Measurements from ENCODE around the gene ARID1B.
A peak's percentile ranks its signal among the peaks of the same experiment; 100 is the strongest.
"Not testable (repeated sequence)": the region's sequence is repeated elsewhere in the genome, so short reads cannot be mapped to it uniquely, and the experiment has no call there.

ARID1B gene

DNA sequence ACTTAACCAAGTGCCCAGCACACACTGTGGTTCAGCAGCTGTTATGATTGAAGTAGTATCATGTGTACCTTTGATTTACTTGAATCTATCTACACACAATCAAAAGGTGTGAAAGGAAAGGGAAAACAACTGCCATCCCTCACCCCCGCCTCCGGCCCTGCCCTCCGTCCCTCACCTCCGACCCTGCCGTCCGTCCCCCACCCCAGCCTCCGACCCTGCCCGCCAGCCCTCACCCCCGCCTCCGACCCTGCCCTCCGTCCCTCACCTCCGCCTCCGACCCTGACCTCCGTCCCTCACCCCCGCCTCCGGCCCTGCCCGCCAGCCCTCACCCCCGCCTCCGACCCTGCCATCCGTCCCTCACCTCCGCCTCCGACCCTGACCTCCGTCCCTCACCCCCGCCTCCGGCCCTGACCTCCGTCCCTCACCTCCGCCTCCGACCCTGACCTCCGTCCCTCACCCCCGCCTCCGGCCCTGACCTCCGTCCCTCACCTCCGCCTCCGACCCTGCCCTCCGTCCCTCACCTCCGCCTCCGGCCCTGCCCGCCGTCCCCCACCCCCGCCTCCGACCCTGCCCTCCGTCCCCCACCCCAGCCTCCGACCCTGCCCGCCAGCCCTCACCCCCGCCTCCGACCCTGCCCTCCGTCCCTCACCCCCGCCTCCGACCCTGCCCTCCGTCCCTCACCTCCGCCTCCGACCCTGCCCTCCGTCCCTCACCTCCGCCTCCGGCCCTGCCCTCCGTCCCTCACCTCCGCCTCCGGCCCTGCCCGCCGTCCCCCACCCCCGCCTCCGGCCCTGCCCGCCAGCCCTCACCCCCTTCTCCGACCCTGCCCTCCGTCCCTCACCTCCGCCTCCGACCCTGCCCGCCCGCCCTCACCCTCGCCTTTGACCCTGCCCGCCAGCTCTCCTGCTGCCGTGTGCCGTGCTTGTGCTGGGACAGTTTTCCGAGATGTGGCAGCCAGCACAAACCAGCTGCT is 370.2 kb downstream of the ARID1B start:
- H3K4me1 Mint-ChIP-seq (ENCODE audit: low read depth): peaks cover 20% of the 10 kb centered on the region
- not testable (repeated sequence) for H3K27me3 Mint-ChIP-seq; H3K4me3 Mint-ChIP-seq; H3K27ac Mint-ChIP-seq; H3K9me3 Mint-ChIP-seq (ENCODE audit: low read depth); H3K36me3 Mint-ChIP-seq

DNA sequence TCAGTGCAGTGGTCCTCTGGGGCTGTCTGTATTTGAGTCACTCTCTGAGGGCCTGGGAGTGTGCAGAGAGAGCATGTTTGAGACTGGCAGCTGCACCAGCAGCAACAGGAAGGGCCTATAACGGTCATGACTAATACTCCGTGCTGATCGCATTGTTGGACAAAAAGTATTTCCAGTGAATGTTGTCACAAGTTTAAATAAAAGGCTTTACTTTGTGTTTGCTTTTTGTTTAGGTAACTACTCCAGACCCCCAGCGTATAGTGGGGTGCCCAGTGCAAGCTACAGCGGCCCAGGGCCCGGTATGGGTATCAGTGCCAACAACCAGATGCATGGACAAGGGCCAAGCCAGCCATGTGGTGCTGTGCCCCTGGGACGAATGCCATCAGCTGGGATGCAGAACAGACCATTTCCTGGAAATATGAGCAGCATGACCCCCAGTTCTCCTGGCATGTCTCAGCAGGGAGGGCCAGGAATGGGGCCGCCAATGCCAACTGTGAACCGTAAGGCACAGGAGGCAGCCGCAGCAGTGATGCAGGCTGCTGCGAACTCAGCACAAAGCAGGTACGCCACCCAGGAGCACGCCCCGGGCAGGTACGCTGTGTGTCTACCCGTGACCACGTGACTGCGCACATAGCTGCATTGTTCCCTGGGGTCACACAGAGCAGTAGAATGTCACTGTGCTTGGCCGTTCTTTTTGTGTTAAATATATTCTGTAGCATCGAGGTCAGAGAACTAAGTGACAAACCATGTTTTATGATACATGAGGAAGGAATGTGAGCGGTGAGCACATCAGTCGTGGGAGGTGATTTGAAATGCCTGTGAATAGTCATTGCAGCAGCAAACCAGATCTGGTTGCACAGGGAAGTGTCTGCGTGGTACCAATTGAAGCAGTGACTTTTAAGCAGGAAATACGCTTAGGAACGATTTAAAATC is 371.5 kb downstream of the ARID1B start:
- Mint-ChIP-seq H3K27ac (no peak overlapping the region), H3K4me1 (ENCODE audit: low read depth) (peaks cover 20% of the 10 kb centered on the region), H3K4me3 (no peak overlapping the region), H3K27me3 (no peaks in the 10 kb centered on the region), H3K36me3 (peaks cover 9% of the 10 kb centered on the region), H3K9me3 (ENCODE audit: low read depth) (no peaks in the 10 kb centered on the region)

DNA sequence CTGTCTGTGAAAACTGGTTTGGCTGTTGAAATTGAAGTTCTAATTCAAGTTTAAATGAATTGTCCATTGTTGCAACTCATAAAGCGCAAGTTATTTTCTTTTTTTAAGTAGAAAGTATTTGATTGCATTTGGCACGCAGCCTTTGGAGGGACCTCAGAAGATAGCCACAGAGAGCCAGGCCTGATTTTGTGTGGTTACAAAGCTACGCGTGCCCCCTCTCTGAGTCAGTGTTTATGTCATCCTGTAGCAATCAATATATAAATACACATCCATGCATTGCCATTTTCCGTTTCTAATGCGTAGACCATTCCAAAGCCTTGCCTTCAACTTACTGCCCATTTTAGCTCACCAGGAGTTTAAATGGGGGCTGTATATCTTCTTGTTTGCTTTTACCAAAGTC is 372.9 kb downstream of the ARID1B start:
- H3K36me3 Mint-ChIP-seq: peaks cover 11% of the 10 kb centered on the region
- no peak overlapping the region for H3K4me3 Mint-ChIP-seq
- no peaks in the 10 kb centered on the region for H3K9me3 Mint-ChIP-seq (ENCODE audit: low read depth)
- no peak overlapping the region for H3K27ac Mint-ChIP-seq
- H3K4me1 Mint-ChIP-seq (ENCODE audit: low read depth): peaks cover 20% of the 10 kb centered on the region
- H3K27me3 Mint-ChIP-seq: no peaks in the 10 kb centered on the region

- Mint-ChIP-seq H3K27ac (no peak overlapping the region), H3K27me3 (no peaks in the 10 kb centered on the region)
These were observed 373.9 kb downstream of the ARID1B start for GRCh38 chr6:157151029-157151428.

DNA sequence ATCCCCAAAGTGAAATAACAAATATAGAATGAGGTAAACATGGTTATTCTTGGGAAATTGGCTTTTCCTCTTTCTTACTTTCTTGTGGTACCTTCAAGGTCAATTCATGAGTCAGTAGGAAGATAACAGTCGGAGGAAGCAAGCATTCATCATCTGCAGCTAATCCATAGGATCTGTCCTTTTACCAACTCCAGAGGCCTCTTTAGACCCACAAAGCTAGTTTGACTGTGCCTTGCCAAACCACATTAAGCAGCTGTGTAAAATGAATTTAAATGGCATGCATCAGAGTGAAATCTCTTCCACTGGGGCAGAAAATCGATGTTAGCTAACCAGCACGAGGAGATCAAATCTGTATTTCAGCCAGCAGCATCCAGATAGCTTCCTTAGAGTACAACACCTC is 374.8 kb downstream of the ARID1B start:
- peaks cover 10% of the 10 kb centered on the region for H3K36me3 Mint-ChIP-seq
- no peak overlapping the region for H3K27ac Mint-ChIP-seq
- peaks cover 14% of the 10 kb centered on the region for H3K4me1 Mint-ChIP-seq (ENCODE audit: low read depth)
- H3K27me3 Mint-ChIP-seq: no peaks in the 10 kb centered on the region
- H3K9me3 Mint-ChIP-seq (ENCODE audit: low read depth): no peaks in the 10 kb centered on the region
- H3K4me3 Mint-ChIP-seq: no peak overlapping the region

More at GRCh38 chr6:157151029-157151428, 373.9 kb downstream of the ARID1B start:
- Mint-ChIP-seq H3K36me3 (peaks cover 11% of the 10 kb centered on the region), H3K9me3 (ENCODE audit: low read depth) (no peaks in the 10 kb centered on the region), H3K4me3 (no peak overlapping the region), H3K4me1 (ENCODE audit: low read depth) (peaks cover 20% of the 10 kb centered on the region)

GRCh38 chr6:157152556-157152955 is 375.4 kb downstream of the ARID1B start:
- no peaks in the 10 kb centered on the region for H3K27me3 Mint-ChIP-seq

GRCh38 chr6:157155804-157156203 is 378.6 kb downstream of the ARID1B start:
- peaks cover 4% of the 10 kb centered on the region for H3K36me3 Mint-ChIP-seq
- no peak overlapping the region for H3K27ac Mint-ChIP-seq

More at GRCh38 chr6:157152556-157152955, 375.4 kb downstream of the ARID1B start:
- Mint-ChIP-seq H3K9me3 (ENCODE audit: low read depth) (no peaks in the 10 kb centered on the region), H3K27ac (peak overlapping the region; percentile 54), H3K4me3 (no peak overlapping the region), H3K36me3 (peaks cover 10% of the 10 kb centered on the region), H3K4me1 (ENCODE audit: low read depth) (peaks cover 14% of the 10 kb centered on the region)

DNA sequence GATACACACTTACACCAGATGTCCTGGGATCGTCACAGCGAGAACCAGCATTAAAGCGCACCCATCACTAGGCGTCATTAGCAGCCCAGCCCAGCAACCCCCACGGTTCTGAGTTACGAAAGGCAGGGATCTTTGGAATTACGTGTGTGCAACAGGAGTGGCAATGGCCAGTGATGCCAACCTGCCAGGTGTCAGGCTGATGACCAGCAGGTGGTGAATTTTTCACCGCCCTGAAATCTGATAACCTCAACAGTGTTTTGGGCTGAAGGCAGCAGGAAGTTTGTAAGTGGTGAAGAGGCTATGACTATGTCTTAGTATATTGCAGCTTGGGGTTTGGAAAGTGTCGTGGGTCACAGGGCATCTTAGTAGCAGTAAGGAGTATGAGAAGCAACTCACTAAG is 380.1 kb downstream of the ARID1B start:
- H3K27me3 Mint-ChIP-seq: no peaks in the 10 kb centered on the region
- H3K27ac Mint-ChIP-seq: no peak overlapping the region
- no peaks in the 10 kb centered on the region for H3K4me1 Mint-ChIP-seq (ENCODE audit: low read depth)
- peaks cover 6% of the 10 kb centered on the region for H3K36me3 Mint-ChIP-seq
- no peaks in the 10 kb centered on the region for H3K9me3 Mint-ChIP-seq (ENCODE audit: low read depth)
- no peak overlapping the region for H3K4me3 Mint-ChIP-seq

More at GRCh38 chr6:157155804-157156203, 378.6 kb downstream of the ARID1B start:
- Mint-ChIP-seq H3K9me3 (ENCODE audit: low read depth) (no peaks in the 10 kb centered on the region), H3K4me1 (ENCODE audit: low read depth) (peaks cover 12% of the 10 kb centered on the region), H3K4me3 (no peak overlapping the region), H3K27me3 (no peaks in the 10 kb centered on the region)

GRCh38 chr6:157158456-157158855 is 381.3 kb downstream of the ARID1B start:
- Mint-ChIP-seq H3K27me3 (no peaks in the 10 kb centered on the region), H3K4me1 (ENCODE audit: low read depth) (no peaks in the 10 kb centered on the region), H3K9me3 (ENCODE audit: low read depth) (no peaks in the 10 kb centered on the region), H3K36me3 (peaks cover 6% of the 10 kb centered on the region), H3K4me3 (no peak overlapping the region), H3K27ac (no peak overlapping the region)

DNA sequence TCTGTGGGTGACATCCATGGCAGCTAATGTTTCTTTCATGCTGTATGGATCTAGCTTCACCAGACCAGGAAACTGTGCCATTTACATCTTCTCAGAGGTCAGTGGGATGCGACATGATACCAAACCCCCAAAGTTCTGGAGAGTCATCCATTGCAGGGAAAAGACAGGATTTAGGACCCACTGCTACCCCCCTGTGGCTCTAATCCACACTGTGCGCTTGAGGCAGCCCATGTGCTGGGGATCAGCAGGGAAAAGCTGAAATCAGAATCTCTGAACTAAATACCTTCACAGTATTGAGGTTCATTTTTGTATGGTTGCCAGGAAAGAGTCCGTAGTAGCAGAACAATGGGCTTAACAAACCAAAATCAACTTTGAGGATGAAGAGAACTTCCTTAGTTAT is 381.7 kb downstream of the ARID1B start:
- H3K36me3 Mint-ChIP-seq: peaks cover 6% of the 10 kb centered on the region
- H3K9me3 Mint-ChIP-seq (ENCODE audit: low read depth): no peaks in the 10 kb centered on the region
- no peaks in the 10 kb centered on the region for H3K27me3 Mint-ChIP-seq
- H3K4me3 Mint-ChIP-seq: no peak overlapping the region
- no peak overlapping the region for H3K27ac Mint-ChIP-seq
- no peaks in the 10 kb centered on the region for H3K4me1 Mint-ChIP-seq (ENCODE audit: low read depth)

DNA sequence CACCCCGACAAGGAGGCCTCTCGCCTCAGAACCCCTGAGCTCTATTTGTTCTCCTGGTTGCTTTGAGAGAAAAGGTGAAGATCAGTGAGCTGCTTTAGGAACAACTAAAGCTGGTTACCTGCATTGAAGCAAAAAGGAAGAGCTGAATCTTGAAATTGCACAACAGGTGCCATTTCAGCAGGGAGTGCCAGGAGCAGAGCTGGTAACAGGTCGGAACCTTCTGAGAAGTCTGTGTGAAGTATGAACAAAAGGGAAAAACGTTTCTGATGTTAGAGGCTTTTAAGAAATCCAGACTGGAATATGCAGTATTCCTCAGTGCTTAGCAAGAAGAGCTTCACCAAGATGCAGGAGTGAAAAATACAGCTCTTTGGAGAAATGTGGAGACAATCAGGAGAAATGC is 382.2 kb downstream of the ARID1B start:
- Mint-ChIP-seq H3K27me3 (no peaks in the 10 kb centered on the region), H3K4me3 (no peak overlapping the region), H3K27ac (no peak overlapping the region), H3K4me1 (ENCODE audit: low read depth) (no peaks in the 10 kb centered on the region), H3K36me3 (peaks cover 6% of the 10 kb centered on the region), H3K9me3 (ENCODE audit: low read depth) (no peaks in the 10 kb centered on the region)

DNA sequence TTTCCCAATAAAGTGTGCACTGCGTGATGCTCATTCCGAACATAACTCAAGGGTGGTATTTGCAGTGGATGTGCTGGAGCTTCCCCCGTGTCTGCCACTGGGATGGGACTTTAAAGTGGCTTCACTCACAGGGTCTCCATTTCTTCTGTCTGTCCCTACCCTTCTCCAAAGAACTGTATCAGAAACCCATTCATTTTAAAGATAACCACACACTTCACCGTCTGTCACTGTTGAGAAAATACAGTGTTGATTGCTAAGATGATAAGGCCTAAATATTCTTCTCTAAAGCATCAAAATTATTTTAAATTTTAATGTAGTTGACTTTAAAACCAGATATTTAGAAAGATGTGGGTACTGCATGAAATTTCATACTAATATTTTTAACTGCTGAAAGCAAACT is 384.7 kb downstream of the ARID1B start:
- Mint-ChIP-seq H3K36me3 (peaks cover 4% of the 10 kb centered on the region), H3K27ac (no peak overlapping the region)

GRCh38 chr6:157162766-157163433 is 385.7 kb downstream of the ARID1B start:
- no peaks in the 10 kb centered on the region for H3K27me3 Mint-ChIP-seq
- H3K4me1 Mint-ChIP-seq (ENCODE audit: low read depth): no peaks in the 10 kb centered on the region
- peaks cover 6% of the 10 kb centered on the region for H3K36me3 Mint-ChIP-seq
- no peaks in the 10 kb centered on the region for H3K9me3 Mint-ChIP-seq (ENCODE audit: low read depth)
- H3K4me3 Mint-ChIP-seq: no peak overlapping the region
- no peak overlapping the region for H3K27ac Mint-ChIP-seq

More for the DNA sequence above, 384.7 kb downstream of the ARID1B start:
- H3K4me3 Mint-ChIP-seq: no peak overlapping the region
- H3K27me3 Mint-ChIP-seq: no peaks in the 10 kb centered on the region
- no peaks in the 10 kb centered on the region for H3K9me3 Mint-ChIP-seq (ENCODE audit: low read depth)
- no peaks in the 10 kb centered on the region for H3K4me1 Mint-ChIP-seq (ENCODE audit: low read depth)

DNA sequence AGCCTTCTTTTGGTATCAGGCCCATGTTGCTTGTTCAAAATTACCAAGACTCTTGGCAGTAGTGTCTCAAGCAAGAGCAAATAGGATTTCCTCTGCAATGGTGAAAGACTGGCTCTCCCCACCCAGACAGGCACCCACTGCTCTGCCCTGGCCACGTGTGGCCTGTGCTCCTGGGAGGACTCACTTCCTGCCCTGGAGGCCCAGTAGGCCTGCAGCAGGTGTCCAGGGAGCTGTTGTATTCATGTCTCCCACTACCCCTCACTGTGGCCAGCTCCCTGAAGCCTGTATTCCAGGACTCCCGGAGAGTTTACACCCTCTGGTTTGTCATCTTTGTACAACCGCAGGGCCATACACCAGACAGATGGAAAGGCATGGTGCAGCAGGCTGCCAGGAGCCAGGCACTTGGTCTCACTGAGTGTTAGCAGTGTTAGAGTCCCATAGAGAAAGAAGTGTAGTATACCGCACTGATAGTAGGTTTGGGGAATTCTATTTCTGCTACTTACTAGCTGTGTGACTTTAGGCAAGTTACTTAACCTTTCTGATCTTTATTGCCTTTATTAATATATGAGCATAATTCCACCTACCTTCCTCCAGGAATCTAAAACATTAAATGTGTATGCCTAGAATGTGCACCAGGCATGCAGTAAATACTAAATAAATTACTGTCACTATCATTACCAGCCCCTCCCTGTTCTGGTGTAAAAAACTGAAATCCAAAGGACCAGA is 386.4 kb downstream of the ARID1B start:
- Mint-ChIP-seq H3K27me3 (no peaks in the 10 kb centered on the region), H3K4me3 (no peak overlapping the region), H3K9me3 (ENCODE audit: low read depth) (no peaks in the 10 kb centered on the region), H3K4me1 (ENCODE audit: low read depth) (no peaks in the 10 kb centered on the region), H3K27ac (no peak overlapping the region), H3K36me3 (peaks cover 6% of the 10 kb centered on the region)

Data from activated naive CD8-positive, alpha-beta T cell (primary cell).